Activated CD4-positive, alpha-beta T cell treated with anti-CD3 and anti-CD28 coated beads, Interleukin-2, amount 10 ng/mL, durations not matched to agents 7 days and 5 days (primary cell): ENCODE measurements around the gene PICK1. TPM values are rescaled to one million over a fixed set of nuclear protein-coding genes. Genes with fewer than 3 reads are reported as not detected.
A peak's percentile ranks its signal among the peaks of the same experiment; 100 is the strongest.
"Not testable (repeated sequence)": the region's sequence is repeated elsewhere in the genome, so short reads cannot be mapped to it uniquely, and the experiment has no call there.

Source experiments
- CTCF ChIA-PET: fragments of 350-600 bp; sonication (Branson Sonifier 250); formaldehyde crosslinking; loops from one replicate; lab custom pipeline; 2021; ENCODE audit warnings: antibody characterized with exemption; lab: Charles Lee
- POLR2A ChIA-PET: fragments of 350-600 bp; sonication (Branson Sonifier 250); formaldehyde crosslinking; loops from one replicate; lab custom pipeline; 2021; ENCODE audit warnings: antibody characterized with exemption; lab: Charles Lee
- DNase-seq: peaks from one replicate; pipeline ENCODE4 v3.0.0-alpha.2; 2020
- H3K27ac Mint-ChIP-seq: one replicate; pipeline ENCODE4 v1.8.0; 2021; ENCODE audit warnings: mild to moderate bottlenecking, moderate library complexity, mixed read lengths
- H3K27me3 Mint-ChIP-seq: one replicate; pipeline ENCODE4 v1.8.0; 2021; ENCODE audit warnings: mixed read lengths
- H3K36me3 Mint-ChIP-seq: one replicate; pipeline ENCODE4 v1.8.0; 2021; ENCODE audit warnings: low read depth, mixed read lengths
- H3K4me1 Mint-ChIP-seq: one replicate; pipeline ENCODE4 v1.8.0; 2021; ENCODE audit warnings: mixed read lengths
- H3K4me3 Mint-ChIP-seq: one replicate; pipeline ENCODE4 v1.8.0; 2021; ENCODE audit warnings: mild to moderate bottlenecking, moderate library complexity, mixed read lengths
- H3K9me3 Mint-ChIP-seq: one replicate; pipeline ENCODE4 v1.8.0; 2021; ENCODE audit warnings: mixed read lengths
- total RNA-seq, 2 experiments: library from RNA; stranded (reverse); gene quantifications; one replicate each; pipeline ENCODE4 v1.2.3, GENCODE V29; 2021

PICK1 gene
- total RNA-seq, 2 experiments from 2014 or later, result 15.2 to 15.4 TPM

GRCh38 chr22:38118182-38118581 is 61.0 kb downstream of the PICK1 start:
- Mint-ChIP-seq H3K27me3 (no peaks in the 10 kb centered on the region), H3K36me3 (no peaks in the 10 kb centered on the region), H3K4me3 (no peak overlapping the region), H3K27ac (no peak overlapping the region), H3K4me1 (no peaks in the 10 kb centered on the region), H3K9me3 (no peaks in the 10 kb centered on the region)
- no peak for DNase-seq
- ChIA-PET CTCF (no interaction called here), POLR2A (no interaction called here)

DNA sequence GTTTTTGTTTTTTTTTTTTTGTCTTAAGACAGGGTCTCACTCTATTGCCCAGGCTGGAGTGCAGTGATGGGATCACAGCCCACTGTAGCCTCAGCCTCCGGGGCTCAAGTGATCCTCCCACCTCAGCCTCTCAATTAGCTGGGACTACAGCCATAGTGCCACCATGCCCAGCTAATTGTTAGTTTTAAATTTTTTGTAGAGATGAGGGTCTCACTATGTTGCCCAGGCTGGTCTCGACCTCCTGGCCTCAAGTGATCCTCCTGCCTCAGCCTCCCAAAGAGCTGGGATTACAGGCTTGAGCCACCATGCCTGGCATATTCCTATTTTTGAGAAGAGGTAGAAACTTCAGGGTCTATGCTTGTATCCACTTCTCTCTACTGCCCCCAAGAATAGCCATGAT is 61.5 kb downstream of the PICK1 start:
- CTCF ChIA-PET, H3K27ac Mint-ChIP-seq, DNase-seq, H3K4me1 Mint-ChIP-seq, H3K9me3 Mint-ChIP-seq, POLR2A ChIA-PET, H3K36me3 Mint-ChIP-seq, H3K27me3 Mint-ChIP-seq, H3K4me3 Mint-ChIP-seq: not testable (repeated sequence)

DNA sequence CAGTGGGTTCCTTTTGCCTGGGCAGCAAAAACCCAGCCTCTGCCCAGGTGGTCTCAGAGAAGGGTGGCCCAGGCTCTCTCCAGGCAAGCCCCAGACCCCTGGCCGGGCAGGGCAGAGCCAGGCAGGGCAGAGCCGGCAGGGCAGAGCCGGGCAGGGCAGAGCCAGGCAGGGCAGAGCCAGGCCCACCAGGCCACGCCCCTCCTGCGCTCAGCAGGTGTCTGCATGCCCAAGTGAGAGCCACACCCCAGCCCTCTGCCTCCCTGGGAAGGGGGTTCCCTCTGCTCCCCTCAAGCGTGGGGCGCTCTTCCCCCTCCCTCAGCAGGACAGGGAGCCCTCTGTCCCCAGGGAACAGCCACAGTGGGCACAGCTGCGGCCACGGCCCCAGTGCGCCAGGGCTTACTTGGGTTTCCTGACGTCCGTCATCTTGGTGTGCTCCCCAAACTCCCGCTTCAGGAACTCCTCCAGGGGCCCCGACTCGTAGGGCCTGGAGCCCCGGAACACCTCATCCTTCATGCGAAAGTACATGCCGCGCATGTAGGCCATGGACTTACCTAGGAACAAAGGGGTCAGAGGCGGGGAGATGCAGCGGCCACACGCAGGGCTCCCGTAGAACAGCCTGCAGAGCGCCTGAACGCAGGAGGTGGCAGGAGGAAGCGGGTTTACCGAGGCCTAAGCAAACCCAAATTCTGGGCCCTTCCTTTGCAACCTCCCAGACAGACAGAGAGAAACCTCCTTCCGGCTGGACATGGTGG is 63.3 kb downstream of the PICK1 start:
- Mint-ChIP-seq H3K27ac (no peak overlapping the region), H3K4me3 (no peak overlapping the region), H3K27me3 (no peaks in the 10 kb centered on the region), H3K4me1 (peaks cover 5% of the 10 kb centered on the region), H3K9me3 (no peaks in the 10 kb centered on the region), H3K36me3 (no peaks in the 10 kb centered on the region)
- POLR2A ChIA-PET, result no interaction called here
- CTCF ChIA-PET, result no interaction called here
- no peak for DNase-seq

GRCh38 chr22:38122616-38123015 is 65.4 kb downstream of the PICK1 start:
- Mint-ChIP-seq H3K9me3 (no peaks in the 10 kb centered on the region), H3K4me3 (no peak overlapping the region), H3K27ac (no peak overlapping the region), H3K27me3 (no peaks in the 10 kb centered on the region), H3K4me1 (peaks cover 5% of the 10 kb centered on the region), H3K36me3 (no peaks in the 10 kb centered on the region)
- CTCF ChIA-PET, result interaction anchor here (0.6 to 1.0 kb wide), 2 partner anchors 9 to 79 kb away, joined by 3 to 4 read pairs; no protein-coding TSS in a partner anchor
- POLR2A ChIA-PET, result no interaction called here
- no peak for DNase-seq

GRCh38 chr22:38124236-38124974 is 67.2 kb downstream of the PICK1 start:
- Mint-ChIP-seq H3K27ac (peak overlapping the region; percentile 9), H3K36me3 (no peaks in the 10 kb centered on the region), H3K4me3 (no peak overlapping the region), H3K27me3 (no peaks in the 10 kb centered on the region), H3K9me3 (no peaks in the 10 kb centered on the region), H3K4me1 (peaks cover 5% of the 10 kb centered on the region)
- DNase-seq, result no peak
- CTCF ChIA-PET, result interaction anchor here (0.5 to 1.2 kb wide), 3 partner anchors 12 to 639 kb away, joined by 3 to 5 read pairs (median 3); no protein-coding TSS in a partner anchor
- POLR2A ChIA-PET, result no interaction called here

DNA sequence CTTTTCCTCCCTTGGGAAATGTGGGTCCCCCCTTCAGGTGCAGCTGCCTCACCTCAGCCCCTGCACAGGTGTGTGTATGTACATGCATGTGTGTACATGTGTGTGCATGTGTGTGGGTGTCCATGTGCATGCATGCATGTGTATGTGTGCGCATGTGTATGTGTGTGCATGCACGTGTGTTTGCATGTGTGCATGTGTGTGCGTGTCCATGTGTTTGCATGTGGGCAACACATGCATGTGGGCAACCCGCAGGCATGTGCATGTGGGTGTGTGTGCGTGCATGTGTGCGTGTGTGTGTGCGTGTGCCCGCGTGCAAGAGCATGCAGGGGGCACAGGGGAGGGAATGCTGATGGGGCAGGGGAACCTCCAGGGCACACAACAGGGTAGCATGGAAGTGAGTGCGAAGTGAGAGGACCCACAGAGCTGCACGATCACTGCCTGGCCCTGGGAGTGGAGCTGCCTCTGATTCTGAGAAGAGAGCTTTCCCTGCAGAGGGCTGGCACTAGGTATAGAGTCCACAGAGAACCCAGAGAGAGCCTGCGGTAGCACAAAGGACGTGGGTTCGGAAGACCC is 67.9 kb downstream of the PICK1 start:
- H3K4me3 Mint-ChIP-seq, result no peak overlapping the region
- H3K4me1 Mint-ChIP-seq, result peaks cover 5% of the 10 kb centered on the region
- CTCF ChIA-PET, result interaction anchor here (0.5 to 1.2 kb wide), 2 partner anchors 12 to 85 kb away, joined by 3 read pairs; no protein-coding TSS in a partner anchor
- no peaks in the 10 kb centered on the region for H3K36me3 Mint-ChIP-seq
- no peaks in the 10 kb centered on the region for H3K9me3 Mint-ChIP-seq
- POLR2A ChIA-PET, result no interaction called here
- no peak overlapping the region for H3K27ac Mint-ChIP-seq
- no peak for DNase-seq
- H3K27me3 Mint-ChIP-seq, result no peaks in the 10 kb centered on the region

Other genes with a start within 250 kb of the PICK1 start
- 10 to 100 TPM; 10.4 to 12.0 TPM for gene GCAT, start 249.5 kb upstream of the PICK1 start, total RNA-seq
- not detected for gene GALR3, start 234.0 kb upstream of the PICK1 start, total RNA-seq
- gene ANKRD54, start 213.1 kb upstream of the PICK1 start, total RNA-seq, result 10 to 100 TPM; 26.7 to 27.4 TPM
- 100 to 1,000 TPM; 444 to 449 TPM for gene EIF3L, start 208.0 kb upstream of the PICK1 start, total RNA-seq
- gene MICALL1, start 151.1 kb upstream of the PICK1 start, total RNA-seq, result 10 to 100 TPM; 27.6 to 30.7 TPM
- gene C22orf23, start 103.8 kb upstream of the PICK1 start, total RNA-seq, result under 1 TPM in 1 of 2 experiments, not detected in 1; 0.23 TPM
- 10 to 100 TPM; 58.5 to 66.3 TPM for gene POLR2F, start 103.7 kb upstream of the PICK1 start, total RNA-seq
- gene SOX10, start 72.8 kb upstream of the PICK1 start, total RNA-seq, result not detected
- gene SLC16A8, start 26.8 kb downstream of the PICK1 start, total RNA-seq, result not detected
- gene BAIAP2L2, start 53.3 kb downstream of the PICK1 start, total RNA-seq, result under 1 TPM; 0.50 to 0.55 TPM
- gene PLA2G6, start 124.4 kb downstream of the PICK1 start, total RNA-seq, result 10 to 100 TPM; 65.0 to 72.0 TPM
- 1 to 10 TPM; 4.7 to 5.0 TPM for gene MAFF, start 144.6 kb downstream of the PICK1 start, total RNA-seq
- 10 to 100 TPM; 33.8 to 34.5 TPM for gene TMEM184B, start 215.6 kb downstream of the PICK1 start, total RNA-seq